ENCODE data around the gene TCEAL4.

DNA sequence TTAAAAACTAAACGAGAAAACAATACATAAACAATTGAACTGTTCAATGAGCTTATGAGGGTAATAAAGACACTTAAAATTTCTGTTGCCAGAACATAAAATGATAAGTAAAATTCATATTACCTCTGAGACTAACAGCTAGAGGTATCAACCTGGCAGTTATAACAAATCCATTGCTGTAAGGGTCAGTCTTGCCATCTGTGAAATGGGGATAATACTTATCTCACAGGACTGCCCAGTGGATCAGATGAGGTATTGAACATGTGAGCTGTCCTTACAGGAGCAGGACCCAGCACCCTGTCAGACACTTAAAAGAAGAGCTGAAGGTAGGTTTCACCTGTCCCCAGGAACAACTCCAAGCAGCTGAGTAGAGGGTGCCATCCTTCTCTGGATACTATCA lies 25.0 kb downstream of the TCEAL4 start:
- no peak for TF ChIP-seq EZH2 (IDR thresholded peaks at IDR 0.05)
- TF ChIP-seq, protein P1, sequence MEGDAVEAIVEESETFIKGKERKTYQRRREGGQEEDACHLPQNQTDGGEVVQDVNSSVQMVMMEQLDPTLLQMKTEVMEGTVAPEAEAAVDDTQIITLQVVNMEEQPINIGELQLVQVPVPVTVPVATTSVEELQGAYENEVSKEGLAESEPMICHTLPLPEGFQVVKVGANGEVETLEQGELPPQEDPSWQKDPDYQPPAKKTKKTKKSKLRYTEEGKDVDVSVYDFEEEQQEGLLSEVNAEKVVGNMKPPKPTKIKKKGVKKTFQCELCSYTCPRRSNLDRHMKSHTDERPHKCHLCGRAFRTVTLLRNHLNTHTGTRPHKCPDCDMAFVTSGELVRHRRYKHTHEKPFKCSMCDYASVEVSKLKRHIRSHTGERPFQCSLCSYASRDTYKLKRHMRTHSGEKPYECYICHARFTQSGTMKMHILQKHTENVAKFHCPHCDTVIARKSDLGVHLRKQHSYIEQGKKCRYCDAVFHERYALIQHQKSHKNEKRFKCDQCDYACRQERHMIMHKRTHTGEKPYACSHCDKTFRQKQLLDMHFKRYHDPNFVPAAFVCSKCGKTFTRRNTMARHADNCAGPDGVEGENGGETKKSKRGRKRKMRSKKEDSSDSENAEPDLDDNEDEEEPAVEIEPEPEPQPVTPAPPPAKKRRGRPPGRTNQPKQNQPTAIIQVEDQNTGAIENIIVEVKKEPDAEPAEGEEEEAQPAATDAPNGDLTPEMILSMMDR (IDR thresholded peaks at IDR 0.05) = no peak

All from neural progenitor cell (in vitro differentiated cells).